K562 (cell line): Measurements from ENCODE around the gene MKNK2. TPM values are rescaled to one million over a fixed set of nuclear protein-coding genes. Genes with fewer than 3 reads are reported as not detected.

Experiments used
- FOSL1 ChIP-seq: fragments of 200-800 bp; sonication (Bioruptor generic); conservative IDR thresholded peaks from 2 replicates; pipeline ENCODE4 v1.6.1; 2016; ENCODE audit warnings: missing genetic modification characterization, missing compliant biosample characterization
- NFXL1 ChIP-seq: fragments of 450-650 bp; formaldehyde crosslinking; IDR thresholded peaks from 2 replicates; pipeline ENCODE4 v1.4.0; 2021; ENCODE audit warnings: mild to moderate bottlenecking
- PRPF4 ChIP-seq: fragments of 200-400 bp; formaldehyde crosslinking; IDR thresholded peaks from one replicate; pipeline ENCODE4 v1.6.1; 2017; ENCODE audit warnings: low read length, low read depth, mild to moderate bottlenecking; ENCODE audit not compliant: insufficient read depth, poor library complexity, severe bottlenecking
- polyA plus RNA-seq, 8 experiments: library from polyadenylated mRNA; depleted of rRNA in 4 of 8; stranded (reverse) in 5 of 8; unstranded in 3 of 8; fragments of >200 nt; fragmentation: Nextera tagmentation in 2 of 8; fragmentation: Illumina TruSeq in 1 of 8; extraction: Ambion mirVana in 2 of 8; extraction: Trizol in 1 of 8; gene quantifications; 2 replicates each; pipeline versions ENCODE4 v1.2.1 to v1.2.3, GENCODE V29; 2011 to 2014; ENCODE audit warnings: inconsistent platforms in 1 of 8, missing spikeins in 1 of 8
- total RNA-seq, 7 experiments: library from RNA; depleted of rRNA in 6 of 7; stranded (reverse); fragments of >200 nt in 6 of 7; fragmentation: Illumina TruSeq in 2 of 7; extraction: Trizol in 2 of 7; gene quantifications; 2 replicates each; pipeline versions ENCODE4 v1.2.1 to v1.2.3, GENCODE V29; 2011 to 2021; ENCODE audit warnings: low replicate concordance in 1 of 7
- TF ChIP-seq, protein P1 (sequence below): sonication (generic); formaldehyde crosslinking; IDR thresholded peaks from 2 replicates; pipeline ENCODE4 v1.8.1; 2023; ENCODE audit warnings: mild to moderate bottlenecking, missing genetic modification reagents
- TF ChIP-seq, protein P2 (sequence below): conservative IDR thresholded peaks from 2 replicates; pipeline ENCODE4 v1.6.1; 2011; ENCODE audit warnings: low read depth, mild to moderate bottlenecking, low read length; ENCODE audit not compliant: control insufficient read depth
- TF ChIP-seq, protein P3 (sequence below), 2 experiments: fragments of 450-650 bp in 1 of 2; sonication (generic) in 1 of 2; formaldehyde crosslinking in 1 of 2; IDR thresholded peaks; 2 replicates each; pipeline versions ENCODE4 v1.7.1 to v1.9.0; 2016 to 2022; ENCODE audit warnings: inconsistent platforms in 1 of 2, mild to moderate bottlenecking in 1 of 2, missing genetic modification reagents in 1 of 2
- TF ChIP-seq, protein P4 (sequence below): IDR thresholded peaks from 3 replicates; pipeline ENCODE4 v1.6.1; 2011; ENCODE audit warnings: borderline replicate concordance, mild to moderate bottlenecking, moderate library complexity; ENCODE audit not compliant: insufficient read length; ENCODE audit errors: extremely low read depth
- TF ChIP-seq, protein P5 (sequence below), 2 experiments: fragments of 250-450 bp in 1 of 2; fragments of 450-650 bp in 1 of 2; sonication (Bioruptor Pico) in 1 of 2; IDR thresholded peaks; 2 replicates each; pipeline versions ENCODE4 v1.6.1 to v1.8.0; 2016 to 2021; ENCODE audit warnings: mild to moderate bottlenecking in 2 of 2, moderate library complexity in 2 of 2, missing compliant biosample characterization in 1 of 2, missing genetic modification characterization in 1 of 2

The MKNK2 gene
- total and polyA plus RNA-seq, 9 of the 15 experiments (the other 6 are each of a cell fraction or from before 2014, with no cell fraction given): 5.1 to 191 (median 51.9) TPM

DNA sequence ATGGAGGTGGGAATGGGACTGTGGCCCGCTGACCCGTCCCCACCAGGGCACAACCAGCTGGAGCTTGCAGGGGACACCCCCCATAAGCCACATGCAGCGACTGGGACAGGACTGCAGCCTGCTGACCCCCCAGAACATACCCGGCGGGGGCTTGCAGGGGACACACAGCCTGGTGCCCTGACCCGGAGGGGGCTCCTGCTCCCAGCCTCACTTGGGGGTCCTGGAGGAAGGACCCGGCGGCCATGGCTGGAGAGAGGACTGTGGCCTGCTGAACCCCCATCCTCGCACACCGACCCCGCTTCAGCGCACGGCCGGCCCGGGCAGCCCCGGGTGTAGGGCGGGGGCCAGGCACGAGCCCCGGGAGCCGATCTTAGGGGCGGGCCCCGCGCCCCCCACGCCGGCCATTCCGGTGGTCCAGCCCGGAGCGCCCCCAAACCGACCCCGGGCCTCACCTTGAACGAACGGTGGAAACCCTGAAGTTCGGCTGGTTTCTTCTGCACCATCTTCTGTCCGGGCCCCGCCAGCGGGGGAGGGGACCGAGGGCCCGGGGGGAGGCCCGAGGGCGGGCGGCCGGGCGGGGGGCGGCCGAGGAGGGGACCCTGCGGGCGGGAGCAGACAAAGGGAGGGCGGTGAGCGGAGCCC, 574 bp downstream of the MKNK2 start (continued):
- TF ChIP-seq, protein P1, sequence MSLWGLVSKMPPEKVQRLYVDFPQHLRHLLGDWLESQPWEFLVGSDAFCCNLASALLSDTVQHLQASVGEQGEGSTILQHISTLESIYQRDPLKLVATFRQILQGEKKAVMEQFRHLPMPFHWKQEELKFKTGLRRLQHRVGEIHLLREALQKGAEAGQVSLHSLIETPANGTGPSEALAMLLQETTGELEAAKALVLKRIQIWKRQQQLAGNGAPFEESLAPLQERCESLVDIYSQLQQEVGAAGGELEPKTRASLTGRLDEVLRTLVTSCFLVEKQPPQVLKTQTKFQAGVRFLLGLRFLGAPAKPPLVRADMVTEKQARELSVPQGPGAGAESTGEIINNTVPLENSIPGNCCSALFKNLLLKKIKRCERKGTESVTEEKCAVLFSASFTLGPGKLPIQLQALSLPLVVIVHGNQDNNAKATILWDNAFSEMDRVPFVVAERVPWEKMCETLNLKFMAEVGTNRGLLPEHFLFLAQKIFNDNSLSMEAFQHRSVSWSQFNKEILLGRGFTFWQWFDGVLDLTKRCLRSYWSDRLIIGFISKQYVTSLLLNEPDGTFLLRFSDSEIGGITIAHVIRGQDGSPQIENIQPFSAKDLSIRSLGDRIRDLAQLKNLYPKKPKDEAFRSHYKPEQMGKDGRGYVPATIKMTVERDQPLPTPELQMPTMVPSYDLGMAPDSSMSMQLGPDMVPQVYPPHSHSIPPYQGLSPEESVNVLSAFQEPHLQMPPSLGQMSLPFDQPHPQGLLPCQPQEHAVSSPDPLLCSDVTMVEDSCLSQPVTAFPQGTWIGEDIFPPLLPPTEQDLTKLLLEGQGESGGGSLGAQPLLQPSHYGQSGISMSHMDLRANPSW: no peak
- TF ChIP-seq, protein P2, sequence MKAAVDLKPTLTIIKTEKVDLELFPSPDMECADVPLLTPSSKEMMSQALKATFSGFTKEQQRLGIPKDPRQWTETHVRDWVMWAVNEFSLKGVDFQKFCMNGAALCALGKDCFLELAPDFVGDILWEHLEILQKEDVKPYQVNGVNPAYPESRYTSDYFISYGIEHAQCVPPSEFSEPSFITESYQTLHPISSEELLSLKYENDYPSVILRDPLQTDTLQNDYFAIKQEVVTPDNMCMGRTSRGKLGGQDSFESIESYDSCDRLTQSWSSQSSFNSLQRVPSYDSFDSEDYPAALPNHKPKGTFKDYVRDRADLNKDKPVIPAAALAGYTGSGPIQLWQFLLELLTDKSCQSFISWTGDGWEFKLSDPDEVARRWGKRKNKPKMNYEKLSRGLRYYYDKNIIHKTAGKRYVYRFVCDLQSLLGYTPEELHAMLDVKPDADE: no peak
- TF ChIP-seq NFXL1 (CRISPR knock-in tag) (no peak), FOSL1 (tag) (no peak), PRPF4 (peak; percentile 51)
- TF ChIP-seq, protein P3, sequence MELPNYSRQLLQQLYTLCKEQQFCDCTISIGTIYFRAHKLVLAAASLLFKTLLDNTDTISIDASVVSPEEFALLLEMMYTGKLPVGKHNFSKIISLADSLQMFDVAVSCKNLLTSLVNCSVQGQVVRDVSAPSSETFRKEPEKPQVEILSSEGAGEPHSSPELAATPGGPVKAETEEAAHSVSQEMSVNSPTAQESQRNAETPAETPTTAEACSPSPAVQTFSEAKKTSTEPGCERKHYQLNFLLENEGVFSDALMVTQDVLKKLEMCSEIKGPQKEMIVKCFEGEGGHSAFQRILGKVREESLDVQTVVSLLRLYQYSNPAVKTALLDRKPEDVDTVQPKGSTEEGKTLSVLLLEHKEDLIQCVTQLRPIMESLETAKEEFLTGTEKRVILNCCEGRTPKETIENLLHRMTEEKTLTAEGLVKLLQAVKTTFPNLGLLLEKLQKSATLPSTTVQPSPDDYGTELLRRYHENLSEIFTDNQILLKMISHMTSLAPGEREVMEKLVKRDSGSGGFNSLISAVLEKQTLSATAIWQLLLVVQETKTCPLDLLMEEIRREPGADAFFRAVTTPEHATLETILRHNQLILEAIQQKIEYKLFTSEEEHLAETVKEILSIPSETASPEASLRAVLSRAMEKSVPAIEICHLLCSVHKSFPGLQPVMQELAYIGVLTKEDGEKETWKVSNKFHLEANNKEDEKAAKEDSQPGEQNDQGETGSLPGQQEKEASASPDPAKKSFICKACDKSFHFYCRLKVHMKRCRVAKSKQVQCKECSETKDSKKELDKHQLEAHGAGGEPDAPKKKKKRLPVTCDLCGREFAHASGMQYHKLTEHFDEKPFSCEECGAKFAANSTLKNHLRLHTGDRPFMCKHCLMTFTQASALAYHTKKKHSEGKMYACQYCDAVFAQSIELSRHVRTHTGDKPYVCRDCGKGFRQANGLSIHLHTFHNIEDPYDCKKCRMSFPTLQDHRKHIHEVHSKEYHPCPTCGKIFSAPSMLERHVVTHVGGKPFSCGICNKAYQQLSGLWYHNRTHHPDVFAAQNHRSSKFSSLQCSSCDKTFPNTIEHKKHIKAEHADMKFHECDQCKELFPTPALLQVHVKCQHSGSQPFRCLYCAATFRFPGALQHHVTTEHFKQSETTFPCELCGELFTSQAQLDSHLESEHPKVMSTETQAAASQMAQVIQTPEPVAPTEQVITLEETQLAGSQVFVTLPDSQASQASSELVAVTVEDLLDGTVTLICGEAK (IDR thresholded peaks at IDR 0.05): no peak
- TF ChIP-seq, protein P3 (CRISPR knock-in tag; IDR thresholded peaks at IDR 0.05): no peak
- TF ChIP-seq, protein P4, sequence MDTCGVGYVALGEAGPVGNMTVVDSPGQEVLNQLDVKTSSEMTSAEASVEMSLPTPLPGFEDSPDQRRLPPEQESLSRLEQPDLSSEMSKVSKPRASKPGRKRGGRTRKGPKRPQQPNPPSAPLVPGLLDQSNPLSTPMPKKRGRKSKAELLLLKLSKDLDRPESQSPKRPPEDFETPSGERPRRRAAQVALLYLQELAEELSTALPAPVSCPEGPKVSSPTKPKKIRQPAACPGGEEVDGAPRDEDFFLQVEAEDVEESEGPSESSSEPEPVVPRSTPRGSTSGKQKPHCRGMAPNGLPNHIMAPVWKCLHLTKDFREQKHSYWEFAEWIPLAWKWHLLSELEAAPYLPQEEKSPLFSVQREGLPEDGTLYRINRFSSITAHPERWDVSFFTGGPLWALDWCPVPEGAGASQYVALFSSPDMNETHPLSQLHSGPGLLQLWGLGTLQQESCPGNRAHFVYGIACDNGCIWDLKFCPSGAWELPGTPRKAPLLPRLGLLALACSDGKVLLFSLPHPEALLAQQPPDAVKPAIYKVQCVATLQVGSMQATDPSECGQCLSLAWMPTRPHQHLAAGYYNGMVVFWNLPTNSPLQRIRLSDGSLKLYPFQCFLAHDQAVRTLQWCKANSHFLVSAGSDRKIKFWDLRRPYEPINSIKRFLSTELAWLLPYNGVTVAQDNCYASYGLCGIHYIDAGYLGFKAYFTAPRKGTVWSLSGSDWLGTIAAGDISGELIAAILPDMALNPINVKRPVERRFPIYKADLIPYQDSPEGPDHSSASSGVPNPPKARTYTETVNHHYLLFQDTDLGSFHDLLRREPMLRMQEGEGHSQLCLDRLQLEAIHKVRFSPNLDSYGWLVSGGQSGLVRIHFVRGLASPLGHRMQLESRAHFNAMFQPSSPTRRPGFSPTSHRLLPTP: no peak
- TF ChIP-seq, protein P5, sequence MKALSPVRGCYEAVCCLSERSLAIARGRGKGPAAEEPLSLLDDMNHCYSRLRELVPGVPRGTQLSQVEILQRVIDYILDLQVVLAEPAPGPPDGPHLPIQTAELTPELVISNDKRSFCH (CRISPR knock-in tag; IDR thresholded peaks at IDR 0.05): no peak
- TF ChIP-seq, protein P5 (tag; IDR thresholded peaks at IDR 0.05): no peak
